Measurements from ENCODE around the gene SLC35D2.
"Not testable (repeated sequence)": the region's sequence is repeated elsewhere in the genome, so short reads cannot be mapped to it uniquely, and the experiment has no call there.

SLC35D2 gene

GRCh38 chr9:96309850-96310249, 73.7 kb downstream of the SLC35D2 start:
- DNase-seq (ENCODE audit: low read depth in 2 of 2): no peak

DNA sequence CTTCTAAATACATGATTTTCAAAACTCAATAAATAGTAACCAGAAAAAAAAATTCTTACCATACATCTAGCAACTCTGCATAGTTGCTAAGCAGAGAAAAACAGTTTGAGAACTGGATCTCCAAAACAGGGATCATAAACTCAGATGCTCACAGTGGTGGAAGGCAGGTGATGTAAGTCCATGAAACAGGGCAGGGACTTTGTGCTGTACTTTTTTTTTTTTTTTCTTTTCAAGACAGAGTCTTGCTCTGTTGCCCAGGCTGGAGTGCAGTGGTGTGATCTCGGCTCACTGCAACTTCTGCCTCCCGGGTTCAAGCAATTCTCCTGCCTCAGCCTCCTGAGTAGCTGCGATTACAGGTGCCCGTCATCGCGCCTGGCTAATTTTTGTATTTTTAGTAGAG, 76.6 kb downstream of the SLC35D2 start:
- not testable (repeated sequence) for DNase-seq (ENCODE audit: low read depth in 2 of 2)

DNA sequence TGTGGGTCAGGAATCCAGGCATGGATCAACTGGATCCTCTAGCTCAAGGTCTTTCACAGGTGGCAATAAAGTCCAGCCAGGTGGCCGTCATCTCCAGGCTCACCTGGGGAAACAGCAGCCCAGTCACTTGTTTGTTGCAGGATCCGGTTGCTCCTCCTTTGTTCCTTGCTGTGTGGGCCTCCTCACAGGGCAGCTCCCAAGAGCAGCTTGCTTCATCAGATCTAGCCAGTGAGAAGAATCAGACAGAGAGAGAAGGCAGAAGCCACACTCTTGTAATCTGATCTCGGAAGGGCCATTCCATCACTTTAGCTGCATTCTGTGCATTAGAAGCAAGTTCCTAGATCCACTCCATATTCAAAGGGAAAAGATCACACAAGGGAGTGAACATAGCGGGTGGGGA, 78.3 kb downstream of the SLC35D2 start:
- DNase-seq (ENCODE audit: low read depth in 2 of 2): no peak

- no peak for DNase-seq (ENCODE audit: low read depth in 2 of 2)
Observed at GRCh38 chr9:96304230-96304629, 79.3 kb downstream of the SLC35D2 start.

DNA sequence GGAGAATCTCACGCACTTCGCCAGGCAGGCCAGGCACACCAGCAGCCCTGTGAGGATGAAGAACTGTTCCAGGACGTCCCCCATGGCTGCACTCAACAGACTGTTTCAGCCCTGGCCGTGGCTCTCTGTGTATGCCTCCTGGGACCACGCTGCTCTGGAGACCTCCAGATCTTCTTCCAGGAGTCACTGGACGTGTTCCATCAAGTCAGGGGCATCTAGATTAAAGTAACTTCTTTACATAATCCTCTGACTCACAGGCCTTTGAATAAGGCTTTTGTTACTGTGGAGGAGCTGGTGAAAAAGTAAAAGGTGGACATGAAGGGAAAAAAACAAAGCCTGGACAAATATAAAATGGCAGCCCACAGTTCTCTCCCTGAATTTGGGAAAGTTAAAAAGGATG, 81.5 kb downstream of the SLC35D2 start, which contains the start of gene HSD17B3:
Gene HSD17B3 (minus strand): TSS at position 156 of the 400 bp plus-strand sequence. CDS start 72 bp downstream, at position 84.
- no peak for DNase-seq (ENCODE audit: low read depth in 2 of 2)

DNA sequence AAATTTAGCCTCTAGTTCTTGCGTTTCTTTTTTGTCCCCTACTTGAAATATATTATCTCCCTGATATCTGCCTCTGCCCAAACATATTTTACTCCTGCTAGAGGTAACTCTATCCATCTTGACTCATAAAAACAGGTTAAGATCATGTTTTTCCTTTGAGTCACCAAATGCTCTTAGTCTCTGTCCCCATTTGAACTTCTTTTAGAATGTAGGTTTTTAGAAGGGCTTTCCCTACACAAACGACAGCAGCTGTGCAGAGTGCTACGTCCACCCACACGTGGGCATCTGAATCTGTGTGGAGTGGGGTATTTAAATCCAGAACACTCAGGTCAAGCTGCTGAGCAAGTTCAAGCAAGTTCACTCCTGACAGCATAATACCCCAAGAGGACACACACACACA, 83.7 kb downstream of the SLC35D2 start:
- DNase-seq (ENCODE audit: low read depth in 2 of 2): no peak

GRCh38 chr9:96294159-96294545, 89.4 kb downstream of the SLC35D2 start:
- no peak for DNase-seq (ENCODE audit: low read depth in 2 of 2)

- DNase-seq (ENCODE audit: low read depth in 2 of 2): no peak
Observed at GRCh38 chr9:96293498-96294158, 89.9 kb downstream of the SLC35D2 start.

- DNase-seq (ENCODE audit: low read depth in 2 of 2): no peak
Observed at GRCh38 chr9:96289392-96289791, 94.1 kb downstream of the SLC35D2 start.

DNA sequence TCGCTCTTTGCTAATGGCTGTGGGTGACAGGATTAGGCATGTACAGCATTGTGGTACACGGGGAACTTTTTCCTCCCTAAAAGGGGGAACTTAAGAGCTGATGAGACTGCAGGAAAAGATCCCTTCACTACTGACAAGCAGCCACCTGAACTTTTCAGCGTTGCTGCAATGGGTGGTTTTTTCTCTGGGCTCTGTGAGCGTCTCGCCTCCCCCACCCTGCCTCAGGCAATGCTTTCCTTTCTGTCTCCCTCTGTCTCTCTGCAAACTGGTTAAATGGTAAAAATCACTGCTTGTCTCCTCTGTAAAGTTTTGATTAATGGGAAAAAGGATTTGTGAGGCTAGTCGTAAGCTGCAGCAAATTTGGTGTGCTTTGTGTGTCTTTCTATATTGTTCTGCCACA, 101.9 kb downstream of the SLC35D2 start:
- DNase-seq (ENCODE audit: low read depth in 2 of 2): no peak

DNA sequence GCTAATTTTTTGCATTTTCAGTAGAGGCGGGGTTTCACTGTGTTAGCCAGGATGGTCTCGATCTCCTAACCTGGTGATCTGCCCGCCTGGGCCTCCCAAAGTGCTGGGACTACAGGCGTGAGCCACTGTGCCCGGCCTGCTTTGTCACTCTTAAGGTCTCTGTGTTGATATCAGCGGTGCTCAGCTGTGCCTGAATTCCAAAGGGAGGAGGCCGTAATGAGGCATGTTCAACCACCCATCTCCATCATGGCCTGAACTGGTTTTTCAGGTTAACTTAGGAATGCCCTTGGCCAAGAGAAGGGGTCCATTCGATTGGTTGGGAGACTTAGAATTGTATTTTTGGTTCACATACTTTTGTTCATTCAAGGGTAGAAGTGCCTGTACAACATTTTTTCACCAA, 103.6 kb downstream of the SLC35D2 start:
- DNase-seq (ENCODE audit: low read depth in 2 of 2): no peak

DNA sequence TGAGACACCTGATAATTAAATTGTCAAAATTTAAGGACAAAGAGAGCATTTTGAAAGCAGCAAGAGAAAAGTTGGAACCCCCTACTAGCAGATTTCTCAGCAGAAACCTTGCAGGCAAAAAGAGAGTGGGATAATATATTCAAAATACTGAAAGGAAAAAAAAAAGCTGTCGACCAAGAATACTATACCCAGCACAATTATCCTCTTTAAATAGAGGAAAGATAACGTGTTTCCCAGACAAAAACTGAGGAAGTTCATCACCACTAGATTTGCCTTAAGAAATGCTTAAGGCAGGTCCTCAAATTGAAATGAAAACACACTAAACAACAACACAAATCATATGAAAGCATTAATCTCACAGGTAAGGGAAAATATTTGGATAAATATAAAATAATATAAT, 108.6 kb downstream of the SLC35D2 start:
- DNase-seq (ENCODE audit: low read depth in 2 of 2): no peak

Data from stimulated activated CD4-positive, alpha-beta T cell treated with anti-CD3 and anti-CD28 coated beads, Interleukin-15, amount 100 ng/mL, for 48 hours (primary cell).